ENCODE results near the gene CCDC116. TPM values are rescaled to one million over a fixed set of nuclear protein-coding genes. Genes with fewer than 3 reads are reported as not detected.
"Not testable (repeated sequence)": the region's sequence is repeated elsewhere in the genome, so short reads cannot be mapped to it uniquely, and the experiment has no call there.

CCDC116 gene
- total and polyA plus RNA-seq, 9 donors: 0.46 to 0.88 (median 0.67) TPM; not detected in 1

DNA sequence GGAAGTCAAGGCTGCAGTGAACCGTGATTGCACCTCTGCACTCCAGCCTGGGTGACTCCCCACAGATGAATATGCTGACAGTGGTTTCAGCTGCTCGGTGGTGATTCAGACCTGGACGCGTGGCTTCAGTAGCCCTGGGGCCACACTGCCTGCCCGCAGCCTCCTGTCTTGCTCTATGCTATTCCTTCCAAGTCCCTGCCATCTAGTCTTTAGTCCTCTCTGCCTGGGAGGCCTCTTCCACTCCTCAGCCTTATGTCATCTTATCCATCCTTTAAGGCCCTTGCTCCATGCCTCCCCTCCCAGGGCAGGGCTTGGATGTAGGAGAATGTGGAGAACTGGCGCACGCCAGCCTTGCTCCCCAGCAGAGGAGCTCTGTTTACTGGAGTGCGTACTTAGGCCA, 25.8 kb upstream of the CCDC116 start:
- 93 to 97% (median 94%) methylated on average over 8 of the region's 8 CpGs for WGBS, 3 donors
- no peaks in the 10 kb centered on the region for H3K36me3 ChIP-seq
- peaks cover 5% of the 10 kb centered on the region for H3K4me1 ChIP-seq (ENCODE audit: insufficient read depth)
- DNase-seq: no peak
- no peak overlapping the region for H3K27ac ChIP-seq
- H3K9me3 ChIP-seq: no peaks in the 10 kb centered on the region
- TF ChIP-seq POLR2A (IDR thresholded peaks at IDR 0.05) (no peak), EP300 (IDR thresholded peaks at IDR 0.05) (no peak)
- TF ChIP-seq, protein P1, sequence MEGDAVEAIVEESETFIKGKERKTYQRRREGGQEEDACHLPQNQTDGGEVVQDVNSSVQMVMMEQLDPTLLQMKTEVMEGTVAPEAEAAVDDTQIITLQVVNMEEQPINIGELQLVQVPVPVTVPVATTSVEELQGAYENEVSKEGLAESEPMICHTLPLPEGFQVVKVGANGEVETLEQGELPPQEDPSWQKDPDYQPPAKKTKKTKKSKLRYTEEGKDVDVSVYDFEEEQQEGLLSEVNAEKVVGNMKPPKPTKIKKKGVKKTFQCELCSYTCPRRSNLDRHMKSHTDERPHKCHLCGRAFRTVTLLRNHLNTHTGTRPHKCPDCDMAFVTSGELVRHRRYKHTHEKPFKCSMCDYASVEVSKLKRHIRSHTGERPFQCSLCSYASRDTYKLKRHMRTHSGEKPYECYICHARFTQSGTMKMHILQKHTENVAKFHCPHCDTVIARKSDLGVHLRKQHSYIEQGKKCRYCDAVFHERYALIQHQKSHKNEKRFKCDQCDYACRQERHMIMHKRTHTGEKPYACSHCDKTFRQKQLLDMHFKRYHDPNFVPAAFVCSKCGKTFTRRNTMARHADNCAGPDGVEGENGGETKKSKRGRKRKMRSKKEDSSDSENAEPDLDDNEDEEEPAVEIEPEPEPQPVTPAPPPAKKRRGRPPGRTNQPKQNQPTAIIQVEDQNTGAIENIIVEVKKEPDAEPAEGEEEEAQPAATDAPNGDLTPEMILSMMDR (IDR thresholded peaks at IDR 0.05): no peak
- intact Hi-C loops (cut with DNase I): loop anchor here in 1 of 4 donors (10.0 kb wide), 1 partner anchor 58 kb away; the partner anchor contains the start of gene PPIL2
- no peaks in the 10 kb centered on the region for H3K27me3 ChIP-seq
- H3K4me3 ChIP-seq: no peak overlapping the region

DNA sequence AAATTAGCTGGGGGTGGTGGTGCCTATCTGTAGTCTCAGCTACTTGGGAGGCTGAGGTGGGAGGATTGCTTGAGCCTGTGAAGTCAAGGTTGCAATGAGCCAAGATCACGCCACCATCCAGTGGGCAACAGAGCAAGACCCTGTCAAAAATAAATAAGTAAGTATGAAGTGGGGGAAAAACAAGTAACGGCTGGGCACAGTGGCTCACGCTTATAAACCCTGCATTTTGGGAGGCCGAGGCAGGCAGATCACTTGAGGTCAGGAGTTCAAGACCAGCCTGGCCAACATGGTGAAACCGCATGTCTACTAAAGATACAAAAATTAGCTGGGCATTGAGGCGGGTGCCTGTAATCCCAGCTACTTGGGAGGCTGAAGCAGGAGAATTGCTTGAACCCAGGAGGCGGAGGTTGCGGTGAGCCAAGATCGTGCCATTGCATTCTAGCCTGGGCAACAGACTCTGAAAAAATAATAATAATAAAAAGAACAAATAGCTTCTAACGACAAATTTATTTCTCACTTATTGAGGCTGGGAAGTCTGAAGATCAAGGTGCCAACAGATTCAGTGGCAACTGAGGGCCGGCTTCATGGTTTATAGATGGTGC, 22.9 kb upstream of the CCDC116 start:
- not testable (repeated sequence) for H3K27ac ChIP-seq; H3K4me1 ChIP-seq (ENCODE audit: insufficient read depth); DNase-seq; H3K4me3 ChIP-seq; H3K27me3 ChIP-seq; H3K9me3 ChIP-seq; H3K36me3 ChIP-seq
- 95 to 98% (median 96%) methylated on average over 11 of the region's 11 CpGs for WGBS, 3 donors
- intact Hi-C loops (cut with DNase I): loop anchor here in 1 of 4 donors (10.0 kb wide), 1 partner anchor 55 kb away; the partner anchor contains the start of gene PPIL2

DNA sequence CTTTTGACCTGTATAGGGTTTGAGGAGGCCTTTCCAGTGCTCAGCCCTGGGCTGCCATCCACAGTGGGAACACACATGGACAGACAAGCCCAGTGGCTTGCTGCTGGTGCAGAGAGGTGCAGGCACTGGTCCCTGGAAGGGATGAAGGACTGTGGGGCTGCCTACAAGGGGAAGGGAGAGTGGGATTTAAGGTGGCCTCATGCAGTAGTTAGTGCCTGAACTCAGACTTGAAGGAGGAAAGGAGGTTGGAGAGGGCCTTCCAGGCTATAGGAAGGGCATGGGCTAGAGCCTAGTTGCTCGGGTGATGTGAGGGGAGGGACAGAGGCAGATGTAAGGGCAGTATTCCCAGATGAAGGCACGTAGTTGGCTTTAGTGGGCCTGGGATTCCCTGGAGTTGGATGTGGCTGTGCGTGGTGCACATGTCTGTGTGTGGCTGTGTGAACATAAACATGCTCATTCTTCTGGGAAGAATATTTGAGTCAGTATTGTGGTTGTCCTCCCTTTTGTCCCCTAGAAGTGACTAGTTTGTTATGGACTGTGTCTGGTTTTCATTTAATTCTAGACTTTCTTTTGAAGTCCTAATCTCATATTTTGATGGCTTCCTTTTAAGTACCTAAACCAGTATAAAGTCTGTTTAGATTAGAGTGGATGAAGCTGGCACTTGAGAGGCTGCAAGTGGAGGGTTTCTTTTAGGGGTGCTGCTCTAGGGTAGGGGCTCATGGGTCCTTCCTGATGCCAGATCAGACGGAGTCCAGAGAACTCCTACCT, 21.2 kb upstream of the CCDC116 start:
- H3K9me3 ChIP-seq: no peaks in the 10 kb centered on the region
- no peak overlapping the region for H3K27ac ChIP-seq
- intact Hi-C loops (cut with DNase I): no loop called here
- H3K27me3 ChIP-seq: no peaks in the 10 kb centered on the region
- no peak for DNase-seq
- H3K4me3 ChIP-seq: no peak overlapping the region
- 83 to 84% (median 83%) methylated on average over 4 of the region's 4 CpGs for WGBS, 3 donors
- peaks cover 3% of the 10 kb centered on the region for H3K4me1 ChIP-seq (ENCODE audit: insufficient read depth)
- TF ChIP-seq POLR2A (IDR thresholded peaks at IDR 0.05) (no peak), EP300 (IDR thresholded peaks at IDR 0.05) (no peak)
- TF ChIP-seq, protein P1 (IDR thresholded peaks at IDR 0.05): no peak
- H3K36me3 ChIP-seq: no peaks in the 10 kb centered on the region

DNA sequence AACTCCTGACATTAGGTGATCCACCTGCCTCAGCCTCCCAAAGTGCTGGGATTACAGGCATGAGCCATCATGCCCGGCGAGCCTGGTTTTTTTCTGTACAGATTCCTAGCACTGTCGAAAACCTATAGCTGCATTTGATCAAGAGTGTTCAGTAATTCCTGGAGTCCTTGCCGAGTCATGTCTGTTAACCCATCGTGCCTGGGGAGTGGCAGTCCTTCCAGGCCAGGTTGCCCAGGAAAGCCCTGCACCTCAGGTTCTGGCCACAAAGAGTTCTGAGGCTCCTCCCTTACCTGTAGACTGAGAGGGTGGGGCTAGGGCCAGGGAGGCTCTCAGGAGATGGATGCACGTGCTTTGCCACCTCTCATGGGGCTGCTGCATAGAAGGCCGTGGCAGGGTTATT, 19.7 kb upstream of the CCDC116 start:
- no peaks in the 10 kb centered on the region for H3K9me3 ChIP-seq
- TF ChIP-seq, protein P1 (IDR thresholded peaks at IDR 0.05): no peak
- TF ChIP-seq EP300 (IDR thresholded peaks at IDR 0.05) (no peak), POLR2A (IDR thresholded peaks at IDR 0.05) (no peak)
- H3K4me3 ChIP-seq: no peak overlapping the region
- intact Hi-C loops (cut with DNase I): no loop called here
- 88 to 92% (median 92%) methylated on average over 7 of the region's 7 CpGs for WGBS, 3 donors
- no peaks in the 10 kb centered on the region for H3K36me3 ChIP-seq
- no peaks in the 10 kb centered on the region for H3K4me1 ChIP-seq (ENCODE audit: insufficient read depth)
- DNase-seq: no peak
- H3K27ac ChIP-seq: no peak overlapping the region
- no peaks in the 10 kb centered on the region for H3K27me3 ChIP-seq
